Prostate gland (tissue), 2 donors: ENCODE results near the gene PRKCI.

Experiments
- CTCF ChIP-seq, 4 experiments: fragments of 200-600 bp in 2 of 4; fragments of 450-650 bp in 2 of 4; sonication (generic) in 2 of 4; IDR thresholded peaks; 1 replicate in 3 of 4; 2 replicates in 1 of 4; pipeline ENCODE4 v1.5.1; 2016 to 2019; ENCODE audit warnings: antibody characterized with exemption in 4 of 4, mild to moderate bottlenecking in 2 of 4, moderate library complexity in 2 of 4
- POLR2A ChIP-seq: fragments of 450-650 bp; IDR thresholded peaks from one replicate; pipeline ENCODE4 v1.6.1; 2016; ENCODE audit warnings: antibody characterized with exemption, mild to moderate bottlenecking
- POLR2AphosphoS5 ChIP-seq: sonication (generic); formaldehyde crosslinking; IDR thresholded peaks from one replicate; pipeline ENCODE4 v1.6.1; 2017; ENCODE audit warnings: antibody characterized with exemption

DNA sequence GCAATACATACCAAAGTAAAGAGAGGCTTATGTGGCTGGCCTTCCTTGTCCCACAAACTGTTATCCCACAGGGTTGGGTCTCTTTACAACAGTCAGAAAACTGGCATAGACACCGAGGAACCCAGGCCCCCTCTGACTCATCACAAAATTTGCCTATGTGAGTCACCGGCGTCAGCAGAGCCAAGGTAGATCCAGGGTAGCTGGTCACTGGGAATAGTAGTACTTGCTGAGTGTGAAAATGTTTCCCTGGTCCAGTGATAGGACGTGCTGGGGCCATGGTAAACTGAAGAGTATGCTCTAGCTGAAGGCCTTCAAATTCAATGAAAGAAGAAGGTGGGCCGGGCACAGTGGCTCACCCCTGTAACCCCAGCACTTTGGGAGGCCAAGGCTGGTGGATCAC, 108.1 kb downstream of the PRKCI start:
- TF ChIP-seq CTCF (IDR thresholded peaks at IDR 0.05) = no peak
- no peak for TF ChIP-seq POLR2AphosphoS5
- no peak for TF ChIP-seq POLR2A
